ENCODE results near the gene SETD5.

The SETD5 gene

GRCh38 chr3:9452417-9452816, 55.0 kb downstream of the SETD5 start:
- no peak for TF ChIP-seq CTCF (IDR thresholded peaks at IDR 0.05)
- Mint-ChIP-seq H3K9me3 (no peaks in the 10 kb centered on the region), H3K4me1 (no peaks in the 10 kb centered on the region), H3K36me3 (ENCODE audit: low read depth) (peaks cover 67% of the 10 kb centered on the region), H3K27me3 (ENCODE audit: low read depth, poor library complexity) (peaks cover 2% of the 10 kb centered on the region), H3K4me3 (no peak overlapping the region), H3K27ac (no peak overlapping the region)
- DNase-seq: no peak

GRCh38 chr3:9455596-9456131, 58.2 kb downstream of the SETD5 start:
- no peak overlapping the region for H3K27ac Mint-ChIP-seq
- H3K27me3 Mint-ChIP-seq (ENCODE audit: low read depth, poor library complexity): peaks cover 2% of the 10 kb centered on the region
- H3K36me3 Mint-ChIP-seq (ENCODE audit: low read depth): peaks cover 53% of the 10 kb centered on the region
- H3K4me1 Mint-ChIP-seq: no peaks in the 10 kb centered on the region
- H3K9me3 Mint-ChIP-seq: no peaks in the 10 kb centered on the region
- TF ChIP-seq CTCF (IDR thresholded peaks at IDR 0.05): no peak
- no peak overlapping the region for H3K4me3 Mint-ChIP-seq
- no peak for DNase-seq

- H3K9me3 Mint-ChIP-seq: no peaks in the 10 kb centered on the region
Measured at GRCh38 chr3:9467451-9467850, 70.0 kb downstream of the SETD5 start.

GRCh38 chr3:9468460-9468859, 71.0 kb downstream of the SETD5 start:
- Mint-ChIP-seq H3K27ac (peak overlapping the region; percentile 3), H3K27me3 (ENCODE audit: low read depth, poor library complexity) (no peaks in the 10 kb centered on the region), H3K4me1 (no peaks in the 10 kb centered on the region), H3K36me3 (ENCODE audit: low read depth) (peaks cover 85% of the 10 kb centered on the region), H3K4me3 (no peak overlapping the region), H3K9me3 (no peaks in the 10 kb centered on the region)
- TF ChIP-seq CTCF (IDR thresholded peaks at IDR 0.05): no peak
- no peak for DNase-seq

More at GRCh38 chr3:9467451-9467850, 70.0 kb downstream of the SETD5 start:
- no peak for DNase-seq
- Mint-ChIP-seq H3K27ac (peak overlapping the region; percentile 80), H3K36me3 (ENCODE audit: low read depth) (peaks cover 78% of the 10 kb centered on the region), H3K4me3 (no peak overlapping the region), H3K27me3 (ENCODE audit: low read depth, poor library complexity) (no peaks in the 10 kb centered on the region), H3K4me1 (no peaks in the 10 kb centered on the region)
- no peak for TF ChIP-seq CTCF (IDR thresholded peaks at IDR 0.05)

GRCh38 chr3:9469986-9470385, 72.6 kb downstream of the SETD5 start:
- TF ChIP-seq CTCF (IDR thresholded peaks at IDR 0.05): no peak
- H3K27ac Mint-ChIP-seq: no peak overlapping the region
- H3K27me3 Mint-ChIP-seq (ENCODE audit: low read depth, poor library complexity): no peaks in the 10 kb centered on the region
- no peaks in the 10 kb centered on the region for H3K9me3 Mint-ChIP-seq
- H3K4me1 Mint-ChIP-seq: peaks cover 2% of the 10 kb centered on the region
- H3K4me3 Mint-ChIP-seq: no peak overlapping the region
- peaks cover 85% of the 10 kb centered on the region for H3K36me3 Mint-ChIP-seq (ENCODE audit: low read depth)
- DNase-seq: no peak

- no peak for DNase-seq
- no peaks in the 10 kb centered on the region for H3K27me3 Mint-ChIP-seq (ENCODE audit: low read depth, poor library complexity)
- H3K9me3 Mint-ChIP-seq: no peaks in the 10 kb centered on the region
- peaks cover 85% of the 10 kb centered on the region for H3K36me3 Mint-ChIP-seq (ENCODE audit: low read depth)
- H3K27ac Mint-ChIP-seq: peak overlapping the region; percentile 31
- H3K4me3 Mint-ChIP-seq: no peak overlapping the region
- H3K4me1 Mint-ChIP-seq: peaks cover 17% of the 10 kb centered on the region
- TF ChIP-seq CTCF (IDR thresholded peaks at IDR 0.05): no peak
Measured at GRCh38 chr3:9473496-9474065, 76.2 kb downstream of the SETD5 start.

Data from nephron progenitor cell (in vitro differentiated cells).